Stimulated activated CD8-positive, alpha-beta memory T cell treated with anti-CD3 and anti-CD28 coated beads, Interleukin-7, amount 100 ng/mL, for 4 hours (primary cell): ENCODE results near the gene TSTD1.
"Not testable (repeated sequence)": the region's sequence is repeated elsewhere in the genome, so short reads cannot be mapped to it uniquely, and the experiment has no call there.

Source experiments
- DNase-seq, 2 donors: peaks; one replicate each; pipeline ENCODE4 v3.0.0-alpha.2; 2020; ENCODE audit warnings: low read depth in 2 of 2

Gene TSTD1

GRCh38 chr1:161037661-161038522 lies 872 bp downstream of the TSTD1 start:
- DNase-seq = no peak

- DNase-seq = no peak
These were observed 5.0 kb downstream of the TSTD1 start for GRCh38 chr1:161033751-161034150.

- DNase-seq = no peak
These were observed 6.4 kb downstream of the TSTD1 start for GRCh38 chr1:161032409-161032808.

- no peak for DNase-seq
These were observed 6.9 kb downstream of the TSTD1 start for GRCh38 chr1:161031874-161032273.

- not testable (repeated sequence) for DNase-seq
These were observed 9.3 kb downstream of the TSTD1 start for GRCh38 chr1:161029466-161029865.

- DNase-seq = not testable (repeated sequence)
These were observed 11.8 kb downstream of the TSTD1 start for GRCh38 chr1:161026954-161027353.

GRCh38 chr1:161022432-161022831 lies 16.3 kb downstream of the TSTD1 start:
- not testable (repeated sequence) for DNase-seq

- DNase-seq = no peak
These were observed 16.8 kb downstream of the TSTD1 start for GRCh38 chr1:161021970-161022353.

- peak; percentile 71 to 86 for DNase-seq
These were observed 17.4 kb downstream of the TSTD1 start for GRCh38 chr1:161021165-161021969.

- no peak for DNase-seq
These were observed 18.1 kb downstream of the TSTD1 start, which contains the start of gene F11R for GRCh38 chr1:161020509-161021164. TSS of gene F11R (minus strand) at chr1:161021152. CDS start at chr1:161021073, 79 bp downstream.

GRCh38 chr1:161019751-161020495 lies 18.8 kb downstream of the TSTD1 start:
- DNase-seq = no peak

- not testable (repeated sequence) for DNase-seq
These were observed 19.6 kb downstream of the TSTD1 start for GRCh38 chr1:161019111-161019660.

GRCh38 chr1:161018631-161018930 lies 20.2 kb downstream of the TSTD1 start:
- no peak for DNase-seq

GRCh38 chr1:161017756-161018630 lies 20.8 kb downstream of the TSTD1 start:
- DNase-seq = no peak

GRCh38 chr1:161017181-161017580 lies 21.6 kb downstream of the TSTD1 start:
- not testable (repeated sequence) for DNase-seq

GRCh38 chr1:161016683-161017082 lies 22.1 kb downstream of the TSTD1 start:
- not testable (repeated sequence) for DNase-seq

GRCh38 chr1:161013488-161014230 lies 25.1 kb downstream of the TSTD1 start:
- peak; percentile 43 to 53 for DNase-seq

GRCh38 chr1:161013131-161013487 lies 25.7 kb downstream of the TSTD1 start:
- DNase-seq = peak in 1 of 2 donors; percentile 14

- no peak for DNase-seq
These were observed 26.3 kb downstream of the TSTD1 start for GRCh38 chr1:161012420-161012819.
